B cell (primary cell): ENCODE data around the gene DSG2. TPM values are rescaled to one million over a fixed set of nuclear protein-coding genes. Genes with fewer than 3 reads are reported as not detected.

Source experiments
- ATAC-seq: fragments of 200-7000 bp; cut with Tn5 transposase; one replicate; pipeline ENCODE4 v1.10.0; 2021; ENCODE audit warnings: low read depth, mild to moderate bottlenecking, moderate number of reproducible peaks, moderate library complexity
- CTCF ChIA-PET: fragments of 350-600 bp; sonication (Branson Sonifier 250); formaldehyde crosslinking; loops from one replicate; lab custom pipeline; 2021; ENCODE audit warnings: antibody characterized with exemption, inconsistent platforms; lab: Charles Lee
- POLR2A ChIA-PET: fragments of 350-600 bp; sonication (Branson Sonifier 250); formaldehyde crosslinking; loops from one replicate; lab custom pipeline; 2021; ENCODE audit warnings: antibody characterized with exemption; lab: Charles Lee
- DNase-seq: peaks from one replicate; pipeline ENCODE4 v3.0.0; 2013
- H2AFZ ChIP-seq: 2 replicates; pipeline ENCODE4 v1.6.1; 2012; ENCODE audit warnings: mild to moderate bottlenecking, low read depth, low read length; ENCODE audit not compliant: insufficient read depth, poor library complexity, severe bottlenecking
- H3K27ac ChIP-seq, 2 donors: 1 replicate in 1 of 2; 2 replicates in 1 of 2; pipeline ENCODE4 v1.5.1; 2012 to 2013; ENCODE audit warnings: low read length in 2 of 2, mild to moderate bottlenecking in 2 of 2, moderate library complexity in 1 of 2
- H3K27me3 ChIP-seq, 4 experiments: fragments of 200-600 bp in 1 of 4; sonication (generic) in 1 of 4; replicated peaks in 1 of 4; 1 replicate in 2 of 4; 2 replicates in 2 of 4; pipeline versions ENCODE4 v1.6.1 to v1.7.0; 2013 to 2016; ENCODE audit warnings: low read length in 3 of 4, mild to moderate bottlenecking in 2 of 4, mixed read lengths in 1 of 4, moderate library complexity in 1 of 4; ENCODE audit not compliant: insufficient read depth in 4 of 4, control insufficient read depth in 3 of 4; ENCODE audit errors: control extremely low read depth in 1 of 4
- H3K36me3 ChIP-seq, 2 experiments: replicated peaks in 1 of 2; 1 replicate in 1 of 2; 2 replicates in 1 of 2; pipeline versions ENCODE4 v1.6.1 to v1.7.1; 2013; ENCODE audit warnings: low read length in 1 of 2; ENCODE audit not compliant: insufficient read depth in 2 of 2, control insufficient read depth in 1 of 2; ENCODE audit errors: control extremely low read depth in 1 of 2, extremely low read depth in 1 of 2
- H3K4me1 ChIP-seq, 2 donors: fragments of 200-600 bp in 1 of 2; sonication (generic) in 1 of 2; 1 replicate in 1 of 2; 2 replicates in 1 of 2; pipeline versions ENCODE4 v1.5.1 to v1.6.1; 2013 to 2017; ENCODE audit warnings: low read length in 2 of 2; ENCODE audit not compliant: control insufficient read depth in 2 of 2, insufficient read depth in 2 of 2
- H3K4me2 ChIP-seq: replicated peaks from 2 replicates; pipeline ENCODE3; 2012; ENCODE audit warnings: mild to moderate bottlenecking, low read depth, low read length; ENCODE audit not compliant: poor library complexity, severe bottlenecking
- H3K4me3 ChIP-seq, 5 experiments: fragments of 200-600 bp in 1 of 5; sonication (generic) in 1 of 5; 1 replicate in 3 of 5; 2 replicates in 2 of 5; pipeline versions ENCODE4 v1.5.1 to v1.7.0; 2011 to 2016; ENCODE audit warnings: low read length in 4 of 5, mild to moderate bottlenecking in 4 of 5, low read depth in 2 of 5, control low read depth in 1 of 5, moderate library complexity in 1 of 5; ENCODE audit not compliant: insufficient read depth in 1 of 5; ENCODE audit errors: control extremely low read depth in 1 of 5, extremely low read depth in 1 of 5
- H3K79me2 ChIP-seq: fragments of 200-600 bp; sonication (generic); one replicate; pipeline ENCODE4 v1.6.0; 2016; ENCODE audit warnings: low read length; ENCODE audit not compliant: control insufficient read depth, insufficient read depth
- H3K9ac ChIP-seq: fragments of 200-600 bp; sonication (generic); 2 replicates; pipeline ENCODE4 v1.6.1; 2017; ENCODE audit warnings: mild to moderate bottlenecking, low read length, moderate library complexity
- H3K9me3 ChIP-seq, 3 donors: one replicate each; pipeline versions ENCODE4 v1.6.1 to v1.7.1; 2013; ENCODE audit warnings: low read length in 2 of 3; ENCODE audit not compliant: control insufficient read depth in 2 of 3, insufficient read depth in 1 of 3; ENCODE audit errors: control extremely low read depth in 1 of 3
- H4K20me1 ChIP-seq: 2 replicates; pipeline ENCODE4 v1.6.0; 2012; ENCODE audit warnings: mild to moderate bottlenecking, low read length; ENCODE audit not compliant: insufficient read depth, control insufficient read depth, poor library complexity, severe bottlenecking
- H3K27ac Mint-ChIP-seq: one replicate; pipeline ENCODE4 v1.8.0; 2021; ENCODE audit warnings: mixed read lengths
- H3K27me3 Mint-ChIP-seq: one replicate; pipeline ENCODE4 v1.8.0; 2021; ENCODE audit warnings: mixed read lengths
- H3K4me1 Mint-ChIP-seq: one replicate; pipeline ENCODE4 v1.8.0; 2021; ENCODE audit warnings: mixed read lengths
- H3K4me3 Mint-ChIP-seq: one replicate; pipeline ENCODE4 v1.8.0; 2021; ENCODE audit warnings: mixed read lengths
- H3K9me3 Mint-ChIP-seq: one replicate; pipeline ENCODE4 v1.8.0; 2022; ENCODE audit warnings: mixed read lengths; ENCODE audit not compliant: insufficient read depth
- CTCF ChIP-seq: fragments of 200-600 bp; IDR thresholded peaks from one replicate; pipeline ENCODE4 v1.8.0; 2022; ENCODE audit warnings: antibody characterized with exemption, mild to moderate bottlenecking
- EZH2 ChIP-seq: IDR thresholded peaks from 2 replicates; pipeline ENCODE4 v1.6.1; 2012; ENCODE audit warnings: borderline replicate concordance, low read depth, mild to moderate bottlenecking, moderate library complexity, low read length; ENCODE audit not compliant: insufficient read depth, poor library complexity, severe bottlenecking
- WGBS: methylation state at CpG from one replicate; pipeline ENCODE4 v1.1.5; 2013; ENCODE audit warnings: missing lambda C conversion rate; ENCODE audit not compliant: insufficient coverage; 5-methylcytosine and 5-hydroxymethylcytosine counted together
- intact Hi-C: fragments of 100-400 bp; cut with micrococcal nuclease; formaldehyde crosslinking; loops from one replicate; pipeline ENCODE4 v1.10.0; 2022
- polyA plus RNA-seq: library from polyadenylated mRNA; depleted of rRNA; stranded (reverse); fragments of >200 nt; gene quantifications from 2 replicates; pipeline ENCODE4 v1.2.3, GENCODE V29; 2012
- total RNA-seq, 2 donors: library from RNA; stranded (reverse); fragments of 120-200 nt in 1 of 2; gene quantifications; 1 replicate in 1 of 2; 2 replicates in 1 of 2; pipeline versions ENCODE4 v1.2.3 to v1.2.4, GENCODE V29; 2013 to 2022

Gene DSG2
- total and polyA plus RNA-seq, 2 donors (not counting 1 experiment from before 2014, with no cell fraction given): not detected

DNA sequence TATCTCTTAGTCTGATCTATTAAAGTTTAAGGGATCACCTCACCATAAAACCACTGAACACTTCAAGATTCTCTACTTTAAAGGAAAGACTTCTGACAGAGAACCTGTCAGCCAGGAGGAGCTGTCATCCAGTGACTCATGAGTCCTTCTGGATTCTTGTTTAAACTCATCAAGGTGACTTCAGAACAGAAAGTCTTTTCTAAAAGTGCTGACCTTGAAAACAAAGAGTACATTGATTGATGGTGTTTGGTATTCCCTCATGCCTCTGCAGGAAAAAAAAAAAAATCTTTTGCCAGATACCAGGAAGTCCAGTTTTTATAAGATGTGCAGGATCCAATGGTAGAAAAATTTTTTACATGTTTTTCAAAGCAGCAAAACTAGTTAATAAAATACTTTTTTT lies 12.3 kb downstream of the DSG2 start:
- H3K4me2 ChIP-seq: no peak overlapping the region
- no peak overlapping the region for H3K4me3 ChIP-seq
- DNase-seq: no peak
- TF ChIP-seq CTCF (no peak), EZH2 (no peak)
- H3K79me2 ChIP-seq: no peaks in the 10 kb centered on the region
- H3K9ac ChIP-seq: no peak overlapping the region
- ChIA-PET POLR2A (no interaction called here), CTCF (no interaction called here)
- intact Hi-C loops: no loop called here
- H3K36me3 ChIP-seq: no peaks in the 10 kb centered on the region
- H3K27ac ChIP-seq: no peak overlapping the region
- Mint-ChIP-seq H3K4me3 (no peak overlapping the region), H3K27me3 (peaks cover 9% of the 10 kb centered on the region), H3K27ac (no peak overlapping the region), H3K4me1 (no peaks in the 10 kb centered on the region), H3K9me3 (no peaks in the 10 kb centered on the region)
- H2AFZ ChIP-seq: no peak overlapping the region
- no peaks in the 10 kb centered on the region for H3K27me3 ChIP-seq
- no peak for ATAC-seq
- H4K20me1 ChIP-seq: no peaks in the 10 kb centered on the region
- no peaks in the 10 kb centered on the region for H3K9me3 ChIP-seq
- H3K4me1 ChIP-seq: no peaks in the 10 kb centered on the region

- 100% methylated on average over 1 of the region's 6 CpGs for WGBS
- no peak overlapping the region for H3K4me2 ChIP-seq
Measured at GRCh38 chr18:31511098-31511497, 13.1 kb downstream of the DSG2 start.

More at GRCh38 chr18:31511098-31511497, 13.1 kb downstream of the DSG2 start:
- H3K4me1 Mint-ChIP-seq: no peaks in the 10 kb centered on the region
- TF ChIP-seq EZH2 (no peak), CTCF (no peak)
- Histone ChIP-seq H3K27ac (no peak overlapping the region), H3K4me1 (no peaks in the 10 kb centered on the region), H3K4me3 (no peak overlapping the region), H2AFZ (no peak overlapping the region), H3K79me2 (no peaks in the 10 kb centered on the region), H3K9ac (no peak overlapping the region), H3K9me3 (no peaks in the 10 kb centered on the region), H3K27me3 (no peaks in the 10 kb centered on the region), H3K36me3 (no peaks in the 10 kb centered on the region), H4K20me1 (no peaks in the 10 kb centered on the region)
- CTCF ChIA-PET: no interaction called here
- H3K27ac Mint-ChIP-seq: no peak overlapping the region
- H3K27me3 Mint-ChIP-seq: peaks cover 9% of the 10 kb centered on the region
- no peak overlapping the region for H3K4me3 Mint-ChIP-seq
- intact Hi-C loops: no loop called here
- ATAC-seq (no peak), DNase-seq (no peak)
- H3K9me3 Mint-ChIP-seq: no peaks in the 10 kb centered on the region
- POLR2A ChIA-PET: no interaction called here
